Esophagus muscularis mucosa (tissue), 3 donors: ENCODE data around the gene ZNF648.

Experiments used
- CTCF ChIP-seq, 3 experiments: fragments of 200-600 bp in 2 of 3; fragments of 450-650 bp in 1 of 3; sonication (generic) in 2 of 3; IDR thresholded peaks; one replicate each; pipeline ENCODE4 v1.5.1; 2017 to 2019; ENCODE audit warnings: antibody characterized with exemption in 3 of 3, mild to moderate bottlenecking in 2 of 3, moderate library complexity in 1 of 3
- EP300 ChIP-seq: sonication (generic); formaldehyde crosslinking; IDR thresholded peaks from one replicate; pipeline ENCODE4 v1.6.1; 2017; ENCODE audit warnings: antibody characterized with exemption

- TF ChIP-seq CTCF (IDR thresholded peaks at IDR 0.05) (no peak), EP300 (no peak)
Measured at GRCh38 chr1:182064611-182065010, 3.1 kb upstream of the ZNF648 start.
